Muscle layer of duodenum (tissue), 2 donors: ENCODE measurements around the gene ANXA3.

Source experiments
- H3K27ac ChIP-seq: one replicate; pipeline ENCODE4 v1.7.0; 2013; ENCODE audit warnings: mild to moderate bottlenecking, low read length
- H3K27me3 ChIP-seq: one replicate; pipeline ENCODE4 v1.7.0; 2013; ENCODE audit warnings: low read depth, mild to moderate bottlenecking, control low read depth, low read length
- H3K36me3 ChIP-seq, 2 donors: one replicate each; pipeline ENCODE4 v1.7.0; 2013; ENCODE audit warnings: low read length in 2 of 2, control low read depth in 1 of 2, mild to moderate bottlenecking in 1 of 2; ENCODE audit not compliant: insufficient read depth in 2 of 2, control insufficient read depth in 1 of 2
- H3K4me1 ChIP-seq, 2 donors: one replicate each; pipeline ENCODE4 v1.7.0; 2013; ENCODE audit warnings: low read length in 2 of 2, mild to moderate bottlenecking in 2 of 2, control low read depth in 1 of 2, moderate library complexity in 1 of 2; ENCODE audit not compliant: insufficient read depth in 2 of 2, control insufficient read depth in 1 of 2
- H3K4me3 ChIP-seq, 2 donors: one replicate each; pipeline ENCODE4 v1.7.0; 2013; ENCODE audit warnings: low read length in 2 of 2, low read depth in 1 of 2, mild to moderate bottlenecking in 1 of 2
- H3K9me3 ChIP-seq, 2 donors: one replicate each; pipeline ENCODE4 v1.7.0; 2013; ENCODE audit warnings: low read length in 2 of 2, control low read depth in 1 of 2, mild to moderate bottlenecking in 1 of 2; ENCODE audit not compliant: control insufficient read depth in 1 of 2
- donor health status: healthy.

ANXA3 gene

GRCh38 chr4:78601013-78601412 is 49.4 kb downstream of the ANXA3 start:
- no peak overlapping the region for H3K27ac ChIP-seq
- peaks cover 7 to 27% of the 10 kb centered on the region in 2 donors for H3K36me3 ChIP-seq
- H3K4me3 ChIP-seq: no peak overlapping the region
- no peaks in the 10 kb centered on the region for H3K9me3 ChIP-seq
- H3K4me1 ChIP-seq: peaks cover 0 to 5% of the 10 kb centered on the region in 2 donors
- no peaks in the 10 kb centered on the region for H3K27me3 ChIP-seq

- H3K36me3 ChIP-seq: peaks cover 7 to 29% of the 10 kb centered on the region in 2 donors
- no peaks in the 10 kb centered on the region for H3K27me3 ChIP-seq
- H3K27ac ChIP-seq: no peak overlapping the region
- H3K9me3 ChIP-seq: no peaks in the 10 kb centered on the region
- H3K4me3 ChIP-seq: no peak overlapping the region
- peaks cover 0 to 5% of the 10 kb centered on the region in 2 donors for H3K4me1 ChIP-seq
These were observed 50.8 kb downstream of the ANXA3 start for GRCh38 chr4:78602334-78602733.

GRCh38 chr4:78603384-78603783 is 51.8 kb downstream of the ANXA3 start:
- Histone ChIP-seq H3K4me3 (no peak overlapping the region), H3K27ac (no peak overlapping the region), H3K36me3 (peaks cover 7 to 23% of the 10 kb centered on the region in 2 donors), H3K4me1 (peaks cover 0 to 5% of the 10 kb centered on the region in 2 donors), H3K27me3 (no peaks in the 10 kb centered on the region), H3K9me3 (no peaks in the 10 kb centered on the region)

GRCh38 chr4:78604988-78605387 is 53.4 kb downstream of the ANXA3 start:
- Histone ChIP-seq H3K36me3 (peaks cover 7 to 23% of the 10 kb centered on the region in 2 donors), H3K27me3 (no peaks in the 10 kb centered on the region), H3K4me1 (peaks cover 0 to 5% of the 10 kb centered on the region in 2 donors), H3K27ac (no peak overlapping the region), H3K4me3 (no peak overlapping the region), H3K9me3 (no peaks in the 10 kb centered on the region)

- peaks cover 7 to 23% of the 10 kb centered on the region in 2 donors for H3K36me3 ChIP-seq
- no peak overlapping the region for H3K27ac ChIP-seq
- H3K4me3 ChIP-seq: no peak overlapping the region
- H3K9me3 ChIP-seq: no peaks in the 10 kb centered on the region
- peaks cover 0 to 5% of the 10 kb centered on the region in 2 donors for H3K4me1 ChIP-seq
- H3K27me3 ChIP-seq: no peaks in the 10 kb centered on the region
These were observed 54.5 kb downstream of the ANXA3 start for GRCh38 chr4:78606035-78606434.

- H3K4me3 ChIP-seq: no peak overlapping the region
- H3K4me1 ChIP-seq: peaks cover 0 to 5% of the 10 kb centered on the region in 2 donors
- no peaks in the 10 kb centered on the region for H3K9me3 ChIP-seq
- H3K27ac ChIP-seq: no peak overlapping the region
- H3K36me3 ChIP-seq: peaks cover 7 to 23% of the 10 kb centered on the region in 2 donors
- H3K27me3 ChIP-seq: no peaks in the 10 kb centered on the region
These were observed 55.0 kb downstream of the ANXA3 start for GRCh38 chr4:78606530-78607095.

- no peaks in the 10 kb centered on the region for H3K4me1 ChIP-seq
- peaks cover 5 to 12% of the 10 kb centered on the region in 2 donors for H3K36me3 ChIP-seq
- no peak overlapping the region for H3K27ac ChIP-seq
- H3K27me3 ChIP-seq: no peaks in the 10 kb centered on the region
- H3K4me3 ChIP-seq: no peak overlapping the region
- H3K9me3 ChIP-seq: no peaks in the 10 kb centered on the region
These were observed 57.1 kb downstream of the ANXA3 start for GRCh38 chr4:78608684-78609083.

- Histone ChIP-seq H3K27ac (no peak overlapping the region), H3K4me1 (no peaks in the 10 kb centered on the region), H3K4me3 (no peak overlapping the region), H3K36me3 (peaks cover 0 to 12% of the 10 kb centered on the region in 2 donors), H3K27me3 (no peaks in the 10 kb centered on the region), H3K9me3 (no peaks in the 10 kb centered on the region)
These were observed 58.0 kb downstream of the ANXA3 start for GRCh38 chr4:78609580-78609979.

- no peaks in the 10 kb centered on the region for H3K9me3 ChIP-seq
- no peak overlapping the region for H3K27ac ChIP-seq
- H3K4me1 ChIP-seq: no peaks in the 10 kb centered on the region
- H3K36me3 ChIP-seq: peaks cover 0 to 11% of the 10 kb centered on the region in 2 donors
- no peaks in the 10 kb centered on the region for H3K27me3 ChIP-seq
- no peak overlapping the region for H3K4me3 ChIP-seq
These were observed 59.1 kb downstream of the ANXA3 start for GRCh38 chr4:78610546-78611214.

- Histone ChIP-seq H3K27ac (no peak overlapping the region), H3K36me3 (peaks cover 0 to 6% of the 10 kb centered on the region in 2 donors), H3K27me3 (no peaks in the 10 kb centered on the region)
These were observed 59.6 kb downstream of the ANXA3 start for GRCh38 chr4:78611215-78611558.

GRCh38 chr4:78612398-78613178 is 61.0 kb downstream of the ANXA3 start:
- H3K4me3 ChIP-seq: no peak overlapping the region
- no peak overlapping the region for H3K27ac ChIP-seq
- no peaks in the 10 kb centered on the region for H3K27me3 ChIP-seq
- no peaks in the 10 kb centered on the region for H3K36me3 ChIP-seq
- H3K9me3 ChIP-seq: no peaks in the 10 kb centered on the region
- H3K4me1 ChIP-seq: no peaks in the 10 kb centered on the region

More at GRCh38 chr4:78611215-78611558, 59.6 kb downstream of the ANXA3 start:
- no peaks in the 10 kb centered on the region for H3K4me1 ChIP-seq
- no peaks in the 10 kb centered on the region for H3K9me3 ChIP-seq
- H3K4me3 ChIP-seq: no peak overlapping the region
